MG63 (cell line): ENCODE data around the gene RPL11. TPM values are rescaled to one million over a fixed set of nuclear protein-coding genes. Genes with fewer than 3 reads are reported as not detected.
"Not testable (repeated sequence)": the region's sequence is repeated elsewhere in the genome, so short reads cannot be mapped to it uniquely, and the experiment has no call there.

Experiments
- DNase-seq: peaks from one replicate; pipeline ENCODE4 v3.0.0-alpha.2; 2020
- H3K27me3 ChIP-seq: fragments of 250-450 bp; sonication (Bioruptor Pico); 2 replicates; pipeline ENCODE4 v1.5.1; 2020; ENCODE audit warnings: mild to moderate bottlenecking, moderate library complexity
- H3K36me3 ChIP-seq: fragments of 250-450 bp; sonication (Bioruptor Pico); 2 replicates; pipeline ENCODE4 v1.5.1; 2020; ENCODE audit warnings: mild to moderate bottlenecking, moderate library complexity
- H3K4me3 ChIP-seq: fragments of 250-450 bp; sonication (Bioruptor Pico); 2 replicates; pipeline ENCODE4 v1.5.1; 2020; ENCODE audit warnings: mild to moderate bottlenecking, moderate library complexity
- H3K9me3 ChIP-seq: fragments of 250-450 bp; sonication (Bioruptor Pico); 2 replicates; pipeline ENCODE4 v1.5.1; 2020; ENCODE audit warnings: mild to moderate bottlenecking, moderate library complexity
- total RNA-seq: library from RNA; depleted of rRNA; stranded (reverse); fragments of >200 nt; shearing (Covaris generic); gene quantifications from 2 replicates; pipeline ENCODE4 v1.2.3, GENCODE V29; 2014; ENCODE audit warnings: low replicate concordance

RPL11 gene
- total RNA-seq, 1 experiment from 2014 or later: 903 TPM

- Histone ChIP-seq H3K27me3 (no peaks in the 10 kb centered on the region), H3K4me3 (no peak overlapping the region), H3K36me3 (peaks cover 65% of the 10 kb centered on the region), H3K9me3 (no peaks in the 10 kb centered on the region)
- DNase-seq: no peak
Measured at GRCh38 chr1:23704834-23705495, 13.4 kb downstream of the RPL11 start.

DNA sequence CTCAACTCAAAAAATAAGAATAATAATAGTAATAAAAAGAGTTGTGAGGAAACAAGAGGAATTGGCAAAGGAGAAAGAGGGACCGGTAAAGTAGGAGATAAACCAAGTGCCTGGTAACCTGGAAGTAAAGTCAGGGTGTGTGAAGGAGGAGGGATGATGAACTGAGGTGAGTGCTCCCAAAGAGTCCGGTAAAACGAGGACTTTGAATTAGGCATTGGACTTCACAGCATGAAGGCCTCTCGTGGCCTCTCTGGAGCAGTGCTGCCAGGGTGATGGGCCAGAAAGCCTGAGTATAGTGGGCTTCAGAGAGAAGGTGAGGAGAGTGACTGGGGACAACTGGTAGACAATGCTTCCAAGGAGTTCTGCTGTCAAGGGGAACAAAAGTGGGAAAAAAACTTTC, 17.6 kb downstream of the RPL11 start:
- Histone ChIP-seq H3K27me3 (no peaks in the 10 kb centered on the region), H3K9me3 (no peaks in the 10 kb centered on the region), H3K36me3 (peaks cover 42% of the 10 kb centered on the region), H3K4me3 (no peak overlapping the region)
- DNase-seq: no peak

GRCh38 chr1:23718482-23718881, 26.9 kb downstream of the RPL11 start:
- peak; percentile 58 for DNase-seq
- Histone ChIP-seq H3K4me3 (no peak overlapping the region), H3K36me3 (peaks cover 22% of the 10 kb centered on the region), H3K27me3 (no peaks in the 10 kb centered on the region), H3K9me3 (no peaks in the 10 kb centered on the region)

DNA sequence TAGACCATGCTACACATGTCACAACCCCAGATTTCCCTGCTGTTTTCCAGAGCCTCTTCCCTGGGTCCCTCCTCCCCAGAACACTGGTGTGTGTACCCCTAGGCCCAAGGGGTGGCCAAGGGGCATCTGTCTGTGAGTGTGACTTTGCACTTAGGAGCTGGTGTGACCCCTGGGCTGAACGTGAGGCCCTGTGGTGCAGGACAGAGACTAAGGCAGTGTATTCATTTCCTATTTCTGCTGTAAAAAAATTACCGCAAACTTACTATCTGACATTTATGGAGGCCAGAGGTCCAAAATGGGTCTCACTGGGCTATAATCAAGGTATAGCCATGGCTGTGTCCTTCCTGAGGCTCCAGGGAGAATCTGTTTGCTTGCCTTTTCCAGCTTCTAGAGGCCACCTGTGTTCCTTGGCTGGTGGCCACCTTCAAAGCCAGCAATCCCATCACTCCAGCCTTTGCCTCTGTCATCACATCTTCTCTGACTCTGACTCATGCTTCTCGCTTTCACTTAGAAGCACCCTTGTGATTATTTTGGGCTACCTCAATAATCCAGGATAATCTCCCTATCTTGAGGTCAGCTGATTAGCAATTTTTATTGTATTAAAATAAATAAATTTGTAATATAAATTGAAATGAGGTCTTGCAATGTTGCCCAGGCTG, 27.7 kb downstream of the RPL11 start:
- Histone ChIP-seq H3K36me3 (peaks cover 18% of the 10 kb centered on the region), H3K4me3 (no peak overlapping the region), H3K27me3 (no peaks in the 10 kb centered on the region), H3K9me3 (no peaks in the 10 kb centered on the region)
- DNase-seq: peak; percentile 52

DNA sequence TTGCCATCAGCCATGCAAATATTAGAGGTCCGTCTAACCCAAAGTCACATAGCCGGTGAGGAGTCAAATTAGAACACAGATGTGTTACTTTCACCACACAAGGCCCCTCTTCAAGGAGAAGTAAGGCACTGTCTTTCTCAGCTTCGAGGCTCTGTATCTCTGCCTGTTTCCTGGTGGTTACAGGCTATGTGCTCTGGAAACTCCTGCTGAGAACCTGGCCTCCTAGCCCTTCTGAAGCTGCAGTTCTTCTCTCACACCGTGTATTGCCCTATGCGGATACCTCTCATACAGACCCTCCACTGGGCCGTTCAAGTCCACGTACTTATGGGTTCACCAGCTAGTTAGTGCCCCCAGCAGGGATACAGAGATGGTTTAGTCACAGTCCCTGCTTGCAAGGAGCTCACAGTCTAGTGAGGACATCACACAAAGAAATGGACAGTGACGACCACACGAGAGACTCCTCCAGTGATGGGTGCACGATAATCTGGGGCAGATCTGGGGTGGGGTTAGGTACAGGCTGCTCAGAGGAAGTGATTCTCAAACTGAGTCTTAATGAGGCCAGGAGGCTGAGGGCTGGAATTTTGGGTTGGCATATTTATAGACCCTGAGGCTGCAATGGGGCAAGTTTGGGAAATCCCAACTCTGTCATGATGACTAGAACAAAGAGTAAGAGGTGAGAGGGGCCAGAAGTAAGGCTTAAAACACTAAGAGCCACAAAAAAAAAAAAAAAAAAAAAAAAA, 28.8 kb downstream of the RPL11 start:
- H3K9me3 ChIP-seq: no peaks in the 10 kb centered on the region
- peaks cover 12% of the 10 kb centered on the region for H3K36me3 ChIP-seq
- no peak for DNase-seq
- H3K27me3 ChIP-seq: no peaks in the 10 kb centered on the region
- no peak overlapping the region for H3K4me3 ChIP-seq

- H3K36me3 ChIP-seq: peaks cover 11% of the 10 kb centered on the region
- DNase-seq: no peak
- H3K9me3 ChIP-seq: no peaks in the 10 kb centered on the region
- no peak overlapping the region for H3K4me3 ChIP-seq
- no peaks in the 10 kb centered on the region for H3K27me3 ChIP-seq
Measured at GRCh38 chr1:23722652-23723051, 31.0 kb downstream of the RPL11 start.

GRCh38 chr1:23726686-23727085, 35.1 kb downstream of the RPL11 start:
- H3K36me3 ChIP-seq: peaks cover 4% of the 10 kb centered on the region
- H3K9me3 ChIP-seq: no peaks in the 10 kb centered on the region
- H3K27me3 ChIP-seq: no peaks in the 10 kb centered on the region
- DNase-seq: no peak
- no peak overlapping the region for H3K4me3 ChIP-seq

DNA sequence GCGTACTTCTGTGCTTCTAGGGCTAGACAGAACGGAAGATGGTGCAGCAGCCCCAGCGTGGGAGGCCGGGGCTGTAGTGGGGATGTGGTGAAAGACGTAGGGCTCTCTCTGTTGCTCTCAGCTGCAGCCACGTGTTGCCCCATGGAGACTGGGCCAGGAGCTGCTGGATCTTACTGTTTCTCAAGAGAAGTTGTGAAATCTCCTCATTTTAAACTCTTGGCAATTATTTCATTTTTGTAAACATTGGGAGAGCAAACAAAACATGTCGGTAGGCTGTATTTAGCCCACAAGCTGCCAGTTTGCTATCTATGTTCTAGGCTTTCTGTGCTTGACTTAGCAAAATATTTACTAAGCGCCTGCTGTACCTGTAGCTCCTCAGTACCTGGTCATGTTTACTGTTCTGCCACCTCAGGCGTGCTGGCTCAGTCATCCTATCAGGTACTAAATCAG, 35.8 kb downstream of the RPL11 start:
- H3K36me3 ChIP-seq: peaks cover 7% of the 10 kb centered on the region
- DNase-seq: peak; percentile 55
- H3K27me3 ChIP-seq: no peaks in the 10 kb centered on the region
- H3K4me3 ChIP-seq: no peak overlapping the region
- H3K9me3 ChIP-seq: no peaks in the 10 kb centered on the region

- Histone ChIP-seq H3K27me3 (no peaks in the 10 kb centered on the region), H3K36me3 (peaks cover 7% of the 10 kb centered on the region), H3K4me3 (no peak overlapping the region), H3K9me3 (no peaks in the 10 kb centered on the region)
- DNase-seq: no peak
Measured at GRCh38 chr1:23732363-23733224, 41.0 kb downstream of the RPL11 start.

GRCh38 chr1:23733281-23733680, 41.7 kb downstream of the RPL11 start:
- H3K9me3 ChIP-seq, H3K27me3 ChIP-seq, H3K4me3 ChIP-seq, DNase-seq, H3K36me3 ChIP-seq: not testable (repeated sequence)

GRCh38 chr1:23736437-23737134, 45.0 kb downstream of the RPL11 start:
- peaks cover 8% of the 10 kb centered on the region for H3K36me3 ChIP-seq
- H3K9me3 ChIP-seq: no peaks in the 10 kb centered on the region
- no peak for DNase-seq
- H3K4me3 ChIP-seq: no peak overlapping the region
- H3K27me3 ChIP-seq: no peaks in the 10 kb centered on the region

GRCh38 chr1:23741609-23742008, 50.0 kb downstream of the RPL11 start:
- Histone ChIP-seq H3K36me3 (peaks cover 20% of the 10 kb centered on the region), H3K9me3 (no peaks in the 10 kb centered on the region), H3K4me3 (no peak overlapping the region), H3K27me3 (no peaks in the 10 kb centered on the region)
- no peak for DNase-seq

DNA sequence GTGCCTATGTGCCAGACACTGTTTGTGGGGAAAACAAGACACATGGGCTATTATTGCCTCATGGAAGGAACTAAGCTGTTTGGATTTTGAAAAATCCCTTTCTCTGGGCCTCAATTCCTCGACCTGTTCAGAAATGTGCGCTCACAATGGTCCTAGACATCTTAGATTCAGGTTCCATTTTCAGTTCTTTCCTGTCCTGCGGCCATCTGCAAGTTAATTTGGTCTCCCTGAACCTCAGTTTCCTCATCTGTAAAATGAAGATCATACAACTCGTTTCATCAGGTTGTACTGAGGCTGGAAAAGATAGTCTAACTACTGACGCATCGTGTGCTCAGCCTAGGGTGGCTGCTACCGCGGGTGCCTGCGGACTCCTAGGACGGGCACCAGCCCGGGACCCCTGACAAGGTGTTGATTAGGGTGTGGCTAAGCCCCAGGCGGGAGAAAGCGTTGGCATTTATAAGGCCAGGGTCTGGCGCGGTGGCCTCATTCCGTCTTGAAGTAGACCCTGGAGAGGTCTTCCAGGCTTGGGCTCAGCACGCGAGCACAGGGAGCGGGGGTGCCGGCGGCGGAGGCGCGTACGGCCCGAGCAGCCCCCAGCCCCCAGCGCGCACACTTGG, 51.2 kb downstream of the RPL11 start:
- DNase-seq: no peak

DNA sequence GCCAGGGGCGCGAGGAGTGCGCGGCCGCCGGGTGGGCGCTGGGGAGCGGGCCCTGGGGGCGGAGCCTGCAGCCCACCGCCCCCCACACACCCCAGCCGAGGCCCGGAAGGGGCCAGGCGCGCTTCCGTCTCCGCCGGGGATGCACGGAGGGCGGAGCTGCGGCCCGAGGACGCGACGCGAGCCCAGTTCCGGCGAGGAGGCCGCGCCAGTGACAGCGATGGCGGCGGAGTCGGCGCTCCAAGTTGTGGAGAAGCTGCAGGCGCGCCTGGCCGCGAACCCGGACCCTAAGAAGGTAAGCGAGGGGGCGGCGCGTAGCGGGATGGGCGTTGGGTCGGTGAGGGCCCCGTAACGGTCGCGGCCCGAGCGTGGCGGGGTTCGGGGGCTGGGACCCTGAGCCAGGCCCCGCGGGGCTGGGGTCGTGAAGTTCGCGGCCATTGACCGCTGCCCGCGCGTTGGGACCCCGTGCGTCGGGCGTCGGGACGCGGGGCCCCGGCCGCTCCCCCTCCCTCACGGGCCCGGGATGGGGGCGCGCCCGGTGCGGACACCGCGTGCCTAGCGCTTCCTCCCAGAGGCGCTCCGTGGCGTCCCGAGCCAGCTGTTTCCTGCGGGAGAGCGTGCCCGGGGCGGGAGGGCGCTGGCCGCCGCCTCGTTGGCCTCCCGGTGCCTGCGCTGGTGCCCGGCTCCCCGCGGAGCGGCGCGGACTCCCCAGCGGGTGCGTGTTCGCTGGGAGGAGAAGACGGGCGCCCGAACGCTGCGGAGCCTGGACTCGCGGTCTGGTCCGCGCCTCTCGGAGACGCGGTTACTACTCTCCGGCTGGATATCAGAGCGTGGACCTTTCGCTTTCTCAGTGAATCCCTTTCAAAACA, 51.9 kb downstream of the RPL11 start, which contains the start of gene ELOA:
Gene ELOA, plus strand, starts transcription at position 185 of the 866 bp plus-strand sequence. Its CDS starts 33 bp downstream, at position 218.
- Histone ChIP-seq H3K36me3 (peaks cover 38% of the 10 kb centered on the region), H3K4me3 (peak within 1 kb of the TSS; percentile 90), H3K9me3 (no peaks in the 10 kb centered on the region), H3K27me3 (no peaks in the 10 kb centered on the region)
- peak; percentile 74 for DNase-seq

More for the DNA sequence above, 51.2 kb downstream of the RPL11 start:
- Histone ChIP-seq H3K36me3 (peaks cover 30% of the 10 kb centered on the region), H3K9me3 (no peaks in the 10 kb centered on the region), H3K4me3 (peak overlapping the region; percentile 90), H3K27me3 (no peaks in the 10 kb centered on the region)

DNA sequence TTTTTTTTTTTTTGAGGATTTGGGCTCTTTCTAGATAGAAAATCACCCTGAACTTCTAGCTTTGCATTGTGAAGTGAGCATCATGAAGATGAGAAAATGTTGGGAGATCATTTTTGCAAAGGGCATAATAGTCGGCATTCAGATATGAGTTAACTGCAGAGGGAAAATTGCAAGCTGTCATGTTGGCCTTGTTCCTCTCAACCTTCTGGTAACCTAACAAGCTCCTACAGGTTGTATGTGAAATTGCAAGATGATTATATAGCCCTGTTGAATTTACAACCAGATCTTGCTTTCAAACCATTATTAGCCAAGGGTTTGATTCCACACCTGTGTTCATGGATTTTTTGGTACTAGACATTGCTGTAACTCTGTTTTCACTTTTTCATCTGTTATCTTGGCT, 53.9 kb downstream of the RPL11 start:
- Histone ChIP-seq H3K36me3 (peaks cover 54% of the 10 kb centered on the region), H3K27me3 (no peaks in the 10 kb centered on the region), H3K9me3 (no peaks in the 10 kb centered on the region), H3K4me3 (no peak overlapping the region)
- DNase-seq: no peak
